Superior temporal gyrus (tissue), 1 donor: ENCODE results near the gene MFSD6.
"Not testable (repeated sequence)": the region's sequence is repeated elsewhere in the genome, so short reads cannot be mapped to it uniquely, and the experiment has no call there.

Experiments used
- DNase-seq: peaks from one replicate; pipeline ENCODE4 v3.0.0-alpha.2; 2016; ENCODE audit errors: extremely low spot score

Gene MFSD6

GRCh38 chr2:190501231-190501630 lies 93.1 kb downstream of the MFSD6 start:
- no peak for DNase-seq

- DNase-seq, result no peak
These were observed 93.7 kb downstream of the MFSD6 start for GRCh38 chr2:190501702-190502407.

- DNase-seq, result no peak
These were observed 94.9 kb downstream of the MFSD6 start for GRCh38 chr2:190503088-190503487.

- no peak for DNase-seq
These were observed 96.8 kb downstream of the MFSD6 start for GRCh38 chr2:190504912-190505311.

- DNase-seq, result peak; percentile 52
These were observed 97.5 kb downstream of the MFSD6 start for GRCh38 chr2:190505696-190506095.

GRCh38 chr2:190506666-190507065 lies 98.5 kb downstream of the MFSD6 start:
- DNase-seq, result no peak

GRCh38 chr2:190507135-190507534 lies 99.0 kb downstream of the MFSD6 start:
- DNase-seq, result no peak

- DNase-seq, result not testable (repeated sequence)
These were observed 101.7 kb downstream of the MFSD6 start for GRCh38 chr2:190509895-190510294.

- peak; percentile 83 for DNase-seq
These were observed 102.9 kb downstream of the MFSD6 start for GRCh38 chr2:190511104-190511503.

- DNase-seq, result no peak
These were observed 104.5 kb downstream of the MFSD6 start for GRCh38 chr2:190512539-190513095.

GRCh38 chr2:190513877-190514276 lies 105.7 kb downstream of the MFSD6 start:
- DNase-seq, result no peak

GRCh38 chr2:190514676-190515075 lies 106.5 kb downstream of the MFSD6 start:
- DNase-seq, result no peak

GRCh38 chr2:190515687-190516086 lies 107.5 kb downstream of the MFSD6 start:
- DNase-seq, result no peak

- no peak for DNase-seq
These were observed 109.3 kb downstream of the MFSD6 start for GRCh38 chr2:190517468-190517867.

GRCh38 chr2:190519975-190520767 lies 112.0 kb downstream of the MFSD6 start:
- DNase-seq, result no peak

GRCh38 chr2:190524928-190525327 lies 116.8 kb downstream of the MFSD6 start:
- no peak for DNase-seq

GRCh38 chr2:190526105-190526750 lies 118.1 kb downstream of the MFSD6 start:
- no peak for DNase-seq

- no peak for DNase-seq
These were observed 119.1 kb downstream of the MFSD6 start for GRCh38 chr2:190527214-190527613.

GRCh38 chr2:190527918-190528317 lies 119.8 kb downstream of the MFSD6 start:
- DNase-seq, result no peak

- no peak for DNase-seq
These were observed 120.4 kb downstream of the MFSD6 start for GRCh38 chr2:190528521-190529001.

- DNase-seq, result no peak
These were observed 121.5 kb downstream of the MFSD6 start for GRCh38 chr2:190529486-190530247.
